GM20000 (cell line): ENCODE results near the gene DRD4.
"Not testable (repeated sequence)": the region's sequence is repeated elsewhere in the genome, so short reads cannot be mapped to it uniquely, and the experiment has no call there.

ENCODE experiments used
- DNase-seq: peaks from one replicate; pipeline ENCODE4 v3.0.0; 2012; ENCODE audit warnings: low spot score
- TF ChIP-seq, protein P1 (sequence below): IDR thresholded peaks from 2 replicates; pipeline ENCODE4 v1.5.1; 2012; ENCODE audit warnings: mild to moderate bottlenecking, control low read depth; ENCODE audit errors: extremely low read depth, missing control alignments

Gene DRD4

DNA sequence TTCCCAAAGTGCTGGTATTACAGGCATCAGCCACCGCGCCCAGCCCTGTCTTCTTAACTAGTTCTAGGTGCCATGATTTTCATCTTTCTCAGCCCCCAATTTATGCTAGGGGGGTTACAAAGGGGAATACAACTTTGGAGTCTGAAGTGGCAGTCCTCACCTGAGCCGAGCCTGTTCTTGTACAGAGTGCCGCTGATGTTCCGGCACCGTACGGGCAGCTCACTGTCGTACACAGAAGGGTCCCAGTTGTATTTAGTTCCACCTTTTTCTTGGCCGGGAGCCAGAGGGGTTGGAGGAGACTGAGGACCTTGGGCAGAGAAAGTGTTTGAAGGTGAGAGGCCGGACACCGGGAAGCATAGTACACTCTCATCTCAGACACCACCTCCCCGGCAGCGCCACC lies 50.7 kb downstream of the DRD4 start:
- TF ChIP-seq, protein P1, sequence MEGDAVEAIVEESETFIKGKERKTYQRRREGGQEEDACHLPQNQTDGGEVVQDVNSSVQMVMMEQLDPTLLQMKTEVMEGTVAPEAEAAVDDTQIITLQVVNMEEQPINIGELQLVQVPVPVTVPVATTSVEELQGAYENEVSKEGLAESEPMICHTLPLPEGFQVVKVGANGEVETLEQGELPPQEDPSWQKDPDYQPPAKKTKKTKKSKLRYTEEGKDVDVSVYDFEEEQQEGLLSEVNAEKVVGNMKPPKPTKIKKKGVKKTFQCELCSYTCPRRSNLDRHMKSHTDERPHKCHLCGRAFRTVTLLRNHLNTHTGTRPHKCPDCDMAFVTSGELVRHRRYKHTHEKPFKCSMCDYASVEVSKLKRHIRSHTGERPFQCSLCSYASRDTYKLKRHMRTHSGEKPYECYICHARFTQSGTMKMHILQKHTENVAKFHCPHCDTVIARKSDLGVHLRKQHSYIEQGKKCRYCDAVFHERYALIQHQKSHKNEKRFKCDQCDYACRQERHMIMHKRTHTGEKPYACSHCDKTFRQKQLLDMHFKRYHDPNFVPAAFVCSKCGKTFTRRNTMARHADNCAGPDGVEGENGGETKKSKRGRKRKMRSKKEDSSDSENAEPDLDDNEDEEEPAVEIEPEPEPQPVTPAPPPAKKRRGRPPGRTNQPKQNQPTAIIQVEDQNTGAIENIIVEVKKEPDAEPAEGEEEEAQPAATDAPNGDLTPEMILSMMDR: no peak
- no peak for DNase-seq

DNA sequence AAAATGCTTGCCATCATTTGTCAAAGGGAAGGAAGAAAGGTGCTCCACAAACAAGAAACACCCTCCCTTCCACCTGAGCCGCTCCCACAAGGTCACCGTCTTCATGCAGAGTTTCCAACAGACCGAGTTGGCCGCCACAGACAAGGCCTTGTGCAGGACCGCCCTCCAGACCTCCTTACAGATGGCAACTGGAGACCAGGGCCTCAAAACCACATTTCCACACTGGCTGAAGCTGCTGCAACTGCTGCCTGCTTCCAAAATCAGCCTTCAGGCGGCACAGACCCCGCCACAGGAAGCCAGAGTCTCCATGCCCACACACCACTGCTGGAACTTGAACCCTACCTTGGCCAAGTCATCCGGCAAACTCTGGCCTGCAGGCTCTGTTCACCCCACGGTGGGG lies 51.6 kb downstream of the DRD4 start:
- DNase-seq: no peak
- TF ChIP-seq, protein P1: no peak

DNA sequence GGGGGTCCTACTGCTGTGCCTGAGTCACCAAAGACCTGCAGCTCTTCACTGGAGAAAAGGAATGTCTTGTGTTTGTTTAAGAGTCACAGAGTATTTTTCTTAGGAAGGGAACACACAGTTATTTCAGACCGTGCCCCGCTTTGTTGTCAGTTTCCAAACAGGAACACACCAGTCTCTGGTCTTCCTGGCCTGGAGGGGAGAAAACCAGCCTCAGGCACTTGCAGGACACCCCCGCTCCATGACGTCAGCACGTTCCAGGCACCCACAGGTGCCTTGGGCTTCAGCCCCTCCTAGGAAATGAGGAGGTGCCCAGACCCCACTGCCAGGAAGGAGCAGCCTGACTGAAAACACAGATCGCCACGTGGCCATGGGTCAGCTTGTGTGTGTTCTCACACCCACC lies 52.6 kb downstream of the DRD4 start:
- no peak for DNase-seq
- TF ChIP-seq, protein P1: no peak

DNA sequence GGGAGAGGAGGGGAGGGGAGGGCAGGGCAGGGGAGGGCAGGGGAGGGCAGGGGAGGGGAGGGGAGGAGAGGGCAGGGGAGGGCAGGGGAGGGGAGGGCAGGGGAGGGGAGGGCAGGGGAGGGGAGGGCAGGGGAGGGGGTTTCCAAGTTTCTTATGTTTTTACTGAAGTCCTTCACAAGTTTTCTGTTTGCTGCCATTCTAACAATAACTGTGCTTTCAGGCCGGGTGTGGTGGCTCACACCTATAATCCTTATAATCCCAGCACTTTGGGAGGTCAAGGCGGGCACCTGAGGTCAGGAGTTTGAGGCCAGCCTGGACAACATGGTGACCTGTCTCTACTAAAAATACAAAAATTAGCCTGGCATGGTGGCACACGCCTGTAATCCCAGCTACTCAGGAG lies 53.2 kb downstream of the DRD4 start:
- DNase-seq: not testable (repeated sequence)
